Colonic mucosa (tissue), 4 donors: ENCODE results near the gene GNAO1. TPM values are rescaled to one million over a fixed set of nuclear protein-coding genes. Genes with fewer than 3 reads are reported as not detected.

ENCODE experiments used
- DNase-seq: peaks from one replicate; pipeline ENCODE4 v3.0.0-alpha.2; 2020
- H3K27ac ChIP-seq: fragments of 200-600 bp; one replicate; pipeline ENCODE4 v1.8.0; 2021
- H3K27me3 ChIP-seq: fragments of 200-600 bp; one replicate; pipeline ENCODE4 v1.8.0; 2021
- H3K36me3 ChIP-seq: fragments of 200-600 bp; one replicate; pipeline ENCODE4 v1.8.0; 2021
- H3K4me1 ChIP-seq: fragments of 200-600 bp; one replicate; pipeline ENCODE4 v1.8.0; 2021; ENCODE audit warnings: mild to moderate bottlenecking
- H3K4me3 ChIP-seq: fragments of 200-600 bp; one replicate; pipeline ENCODE4 v1.8.0; 2021
- H3K9ac ChIP-seq, 2 donors: one replicate each; pipeline ENCODE4 v1.7.0; 2013; ENCODE audit warnings: control low read depth in 2 of 2, low read depth in 2 of 2, low read length in 2 of 2
- H3K9me3 ChIP-seq: fragments of 200-600 bp; one replicate; pipeline ENCODE4 v1.8.0; 2021
- intact Hi-C: fragments of 100-400 bp; cut with DNase I; formaldehyde crosslinking; loops from one replicate; pipeline ENCODE4 v1.14.1; 2022
- total RNA-seq, 2 donors: library from RNA; stranded (reverse); fragmentation: NEBNext Ultra II Directional in 1 of 2; extraction: Animal tissue kit (Norgen Biotek cat#: 25700) in 1 of 2; gene quantifications; one replicate each; pipeline ENCODE4 v1.2.1, GENCODE V29; 2021
- TF ChIP-seq, protein P1 (sequence below): fragments of 200-600 bp; IDR thresholded peaks from one replicate; pipeline ENCODE4 v1.8.0; 2022; ENCODE audit warnings: antibody characterized with exemption, mild to moderate bottlenecking
- donor health status: healthy.
- donor health status: DM: no; HTN: no; CAD: no.
- donor health status: DM: no; HTN: no; CAD: no.

GNAO1 gene
- total RNA-seq, 2 donors from 2014 or later: 1.7 to 10.8 TPM

DNA sequence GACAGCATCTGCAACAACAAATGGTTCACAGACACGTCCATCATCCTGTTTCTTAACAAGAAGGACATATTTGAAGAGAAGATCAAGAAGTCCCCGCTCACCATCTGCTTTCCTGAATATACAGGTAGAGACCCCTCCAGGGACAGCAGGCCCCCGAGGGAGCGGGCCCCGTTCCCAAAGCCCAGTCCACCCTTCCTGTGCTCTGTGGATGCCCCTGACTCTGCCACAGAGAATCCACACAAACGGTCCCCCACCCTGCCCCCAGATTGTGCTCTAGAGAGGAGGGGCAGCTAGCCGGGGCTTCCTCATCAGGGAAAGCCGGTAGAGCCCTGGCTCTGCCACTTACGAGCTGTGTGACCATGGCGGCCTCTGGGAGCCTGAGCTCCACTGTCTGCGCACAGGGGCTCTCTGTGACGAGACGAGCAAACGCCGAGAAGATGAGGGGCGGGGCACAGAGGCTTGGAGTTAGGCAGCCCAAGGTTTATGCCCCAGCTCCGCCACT is 149.6 kb downstream of the GNAO1 start:
- intact Hi-C loops: no loop called here
- H3K4me1 ChIP-seq: no peaks in the 10 kb centered on the region

DNA sequence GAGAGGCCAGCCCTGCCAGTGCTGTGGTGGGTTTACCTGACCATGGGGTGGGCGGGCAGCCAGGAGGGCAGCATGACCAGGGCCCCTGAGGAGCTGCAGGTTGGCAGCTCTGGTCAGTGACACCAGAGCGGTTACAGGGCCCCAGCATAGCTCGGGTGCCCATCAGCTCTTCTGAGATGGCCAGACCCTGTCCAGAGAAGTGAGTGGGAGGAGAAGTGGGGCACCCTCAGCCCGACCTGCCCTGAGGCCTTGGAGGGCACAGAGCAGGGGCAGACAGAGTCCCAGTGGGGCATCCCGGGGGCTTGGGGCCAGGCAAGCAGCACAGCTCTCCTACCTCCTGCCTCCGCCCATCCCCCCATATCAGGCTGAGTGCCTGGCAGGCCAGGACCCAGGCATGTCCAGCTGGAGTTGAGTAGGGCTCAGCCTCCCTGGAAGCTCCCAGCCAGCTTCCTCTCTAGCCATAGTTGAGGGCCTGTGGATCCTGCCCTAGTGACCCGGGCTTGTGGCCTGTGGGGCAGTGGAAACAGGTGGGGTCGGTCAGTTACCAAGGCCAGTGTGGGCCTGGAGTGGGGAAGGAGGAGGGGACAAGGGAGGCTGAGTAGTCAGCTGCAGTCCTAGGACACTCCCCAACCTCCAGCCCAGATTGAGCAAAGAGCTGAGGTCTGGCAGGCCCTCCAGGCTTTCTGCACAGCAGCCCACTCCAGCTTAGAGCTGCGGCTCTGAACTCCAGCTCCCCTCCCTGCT is 150.5 kb downstream of the GNAO1 start:
- no peak overlapping the region for H3K4me3 ChIP-seq
- no peak for DNase-seq
- TF ChIP-seq, protein P1, sequence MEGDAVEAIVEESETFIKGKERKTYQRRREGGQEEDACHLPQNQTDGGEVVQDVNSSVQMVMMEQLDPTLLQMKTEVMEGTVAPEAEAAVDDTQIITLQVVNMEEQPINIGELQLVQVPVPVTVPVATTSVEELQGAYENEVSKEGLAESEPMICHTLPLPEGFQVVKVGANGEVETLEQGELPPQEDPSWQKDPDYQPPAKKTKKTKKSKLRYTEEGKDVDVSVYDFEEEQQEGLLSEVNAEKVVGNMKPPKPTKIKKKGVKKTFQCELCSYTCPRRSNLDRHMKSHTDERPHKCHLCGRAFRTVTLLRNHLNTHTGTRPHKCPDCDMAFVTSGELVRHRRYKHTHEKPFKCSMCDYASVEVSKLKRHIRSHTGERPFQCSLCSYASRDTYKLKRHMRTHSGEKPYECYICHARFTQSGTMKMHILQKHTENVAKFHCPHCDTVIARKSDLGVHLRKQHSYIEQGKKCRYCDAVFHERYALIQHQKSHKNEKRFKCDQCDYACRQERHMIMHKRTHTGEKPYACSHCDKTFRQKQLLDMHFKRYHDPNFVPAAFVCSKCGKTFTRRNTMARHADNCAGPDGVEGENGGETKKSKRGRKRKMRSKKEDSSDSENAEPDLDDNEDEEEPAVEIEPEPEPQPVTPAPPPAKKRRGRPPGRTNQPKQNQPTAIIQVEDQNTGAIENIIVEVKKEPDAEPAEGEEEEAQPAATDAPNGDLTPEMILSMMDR: no peak
- H3K36me3 ChIP-seq: no peaks in the 10 kb centered on the region
- no peaks in the 10 kb centered on the region for H3K9me3 ChIP-seq
- no peak overlapping the region for H3K9ac ChIP-seq
- no peaks in the 10 kb centered on the region for H3K27me3 ChIP-seq
- intact Hi-C loops: no loop called here
- no peak overlapping the region for H3K27ac ChIP-seq
- no peaks in the 10 kb centered on the region for H3K4me1 ChIP-seq

More for the DNA sequence above, 149.6 kb downstream of the GNAO1 start:
- Histone ChIP-seq H3K27ac (no peak overlapping the region), H3K4me3 (no peak overlapping the region), H3K27me3 (no peaks in the 10 kb centered on the region), H3K9ac (no peak overlapping the region), H3K36me3 (no peaks in the 10 kb centered on the region), H3K9me3 (no peaks in the 10 kb centered on the region)
- DNase-seq: no peak
- TF ChIP-seq, protein P1: no peak

GRCh38 chr16:56343661-56344517 is 152.6 kb downstream of the GNAO1 start:
- Histone ChIP-seq H3K4me1 (no peaks in the 10 kb centered on the region), H3K36me3 (no peaks in the 10 kb centered on the region), H3K9me3 (no peaks in the 10 kb centered on the region), H3K4me3 (no peak overlapping the region), H3K27me3 (no peaks in the 10 kb centered on the region), H3K27ac (no peak overlapping the region), H3K9ac (no peak overlapping the region)
- intact Hi-C loops: no loop called here
- DNase-seq: no peak
- TF ChIP-seq, protein P1: no peak

DNA sequence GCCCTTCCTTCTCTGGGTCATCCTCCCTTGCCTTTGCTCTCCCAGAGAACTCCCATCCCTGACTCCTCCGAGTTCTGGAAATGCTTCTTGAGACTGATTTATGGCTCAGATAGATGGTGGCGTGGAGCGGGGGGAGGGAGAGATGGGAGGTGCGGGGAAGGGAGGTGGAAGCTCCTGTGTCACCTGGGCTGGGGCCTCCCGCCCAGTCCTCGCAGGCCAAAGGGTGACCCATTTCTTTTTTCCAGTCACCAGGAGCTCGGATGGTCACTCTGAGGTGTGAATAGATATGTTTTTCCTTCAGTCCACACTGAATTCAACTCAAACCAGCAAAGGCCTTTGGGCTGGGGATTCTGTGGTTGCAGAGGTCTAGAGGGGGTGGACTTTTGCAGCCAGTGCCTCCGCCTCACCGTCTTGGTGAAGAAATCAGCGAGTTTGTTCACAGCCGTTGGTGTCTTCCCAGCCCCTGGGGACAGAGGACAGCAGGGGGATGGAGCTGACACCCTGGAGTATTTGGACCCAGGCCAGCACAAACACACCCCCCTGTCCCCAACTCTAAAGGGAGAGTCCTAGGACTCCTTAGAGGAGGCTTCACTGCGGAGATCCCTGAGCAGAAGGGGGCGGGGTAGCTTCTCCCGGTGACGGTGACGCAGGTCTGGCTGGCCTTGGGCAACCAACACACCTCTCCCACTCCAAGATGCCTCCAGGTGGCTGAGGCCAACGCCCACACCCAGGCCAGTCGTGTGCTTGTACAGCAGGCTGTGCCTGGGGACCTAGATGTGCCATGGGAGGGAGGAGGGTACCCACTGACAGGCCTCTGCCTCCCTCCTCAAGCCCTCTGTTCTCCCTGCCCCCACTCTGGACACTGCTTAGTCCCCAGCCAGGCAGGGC is 153.5 kb downstream of the GNAO1 start:
- H3K4me3 ChIP-seq: no peak overlapping the region
- no peaks in the 10 kb centered on the region for H3K4me1 ChIP-seq
- intact Hi-C loops: no loop called here
- H3K9me3 ChIP-seq: no peaks in the 10 kb centered on the region
- H3K9ac ChIP-seq: no peak overlapping the region
- no peak for DNase-seq
- TF ChIP-seq, protein P1: no peak
- no peak overlapping the region for H3K27ac ChIP-seq
- no peaks in the 10 kb centered on the region for H3K27me3 ChIP-seq
- H3K36me3 ChIP-seq: no peaks in the 10 kb centered on the region
